Spleen (tissue), 7 donors: ENCODE measurements around the gene LRP1B.

Source experiments
- POLR2AphosphoS5 ChIP-seq, 3 donors: sonication (generic); formaldehyde crosslinking; IDR thresholded peaks; one replicate each; pipeline ENCODE4 v1.5.1; 2017; ENCODE audit warnings: antibody characterized with exemption in 3 of 3
- TF ChIP-seq, protein P1 (sequence below), 11 experiments: fragments of 200-600 bp in 7 of 11; fragments of 450-650 bp in 4 of 11; sonication (generic) in 4 of 11; IDR thresholded peaks in 8 of 11; conservative IDR thresholded peaks in 3 of 11; 1 replicate in 7 of 11; 2 replicates in 4 of 11; pipeline versions ENCODE4 v1.4.0 to v1.8.0; 2016 to 2021; ENCODE audit warnings: antibody characterized with exemption in 11 of 11, inconsistent platforms in 4 of 11, mild to moderate bottlenecking in 1 of 11
- donor health status: DM: no; HTN: no; CAD: no; lungs with moderate emphysema.
- donor health status: DM: no; HTN: no; CAD: no.
- donor health status: DM: no; HTN: no; CAD: no.

DNA sequence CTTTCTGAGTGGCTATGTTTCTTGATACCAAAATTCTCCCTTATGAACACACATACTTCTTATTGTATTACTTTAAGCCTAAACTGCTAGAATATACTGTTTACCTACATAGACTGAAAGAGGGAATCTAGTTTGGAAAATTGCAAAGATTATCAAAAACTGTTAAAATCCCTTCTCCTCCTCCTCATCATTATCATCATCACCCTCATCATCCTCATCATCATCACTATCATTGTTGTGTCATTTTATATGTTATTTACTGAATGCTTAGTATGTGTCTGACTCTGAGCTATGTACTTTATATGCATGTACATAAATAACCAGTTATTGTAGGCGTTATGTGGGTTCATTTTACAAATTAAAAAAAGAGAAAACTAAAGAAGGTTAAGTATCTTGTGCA, 19.6 kb upstream of the LRP1B start:
- TF ChIP-seq, protein P1, sequence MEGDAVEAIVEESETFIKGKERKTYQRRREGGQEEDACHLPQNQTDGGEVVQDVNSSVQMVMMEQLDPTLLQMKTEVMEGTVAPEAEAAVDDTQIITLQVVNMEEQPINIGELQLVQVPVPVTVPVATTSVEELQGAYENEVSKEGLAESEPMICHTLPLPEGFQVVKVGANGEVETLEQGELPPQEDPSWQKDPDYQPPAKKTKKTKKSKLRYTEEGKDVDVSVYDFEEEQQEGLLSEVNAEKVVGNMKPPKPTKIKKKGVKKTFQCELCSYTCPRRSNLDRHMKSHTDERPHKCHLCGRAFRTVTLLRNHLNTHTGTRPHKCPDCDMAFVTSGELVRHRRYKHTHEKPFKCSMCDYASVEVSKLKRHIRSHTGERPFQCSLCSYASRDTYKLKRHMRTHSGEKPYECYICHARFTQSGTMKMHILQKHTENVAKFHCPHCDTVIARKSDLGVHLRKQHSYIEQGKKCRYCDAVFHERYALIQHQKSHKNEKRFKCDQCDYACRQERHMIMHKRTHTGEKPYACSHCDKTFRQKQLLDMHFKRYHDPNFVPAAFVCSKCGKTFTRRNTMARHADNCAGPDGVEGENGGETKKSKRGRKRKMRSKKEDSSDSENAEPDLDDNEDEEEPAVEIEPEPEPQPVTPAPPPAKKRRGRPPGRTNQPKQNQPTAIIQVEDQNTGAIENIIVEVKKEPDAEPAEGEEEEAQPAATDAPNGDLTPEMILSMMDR (IDR thresholded peaks at IDR 0.05 in 8 of 11, conservative IDR thresholded peaks at IDR 0.05 in 3 of 11): no peak
- TF ChIP-seq POLR2AphosphoS5 (IDR thresholded peaks at IDR 0.05): no peak
